GM12878 (cell line): ENCODE results near the gene EP300. TPM values are rescaled to one million over a fixed set of nuclear protein-coding genes. Genes with fewer than 3 reads are reported as not detected.

Experiments
- ASH2L ChIP-seq: fragments of 300-600, 200-600 bp; sonication (generic); IDR thresholded peaks from 2 replicates; pipeline ENCODE4 v1.6.1; 2017; ENCODE audit warnings: low read depth, mild to moderate bottlenecking, borderline replicate concordance
- ATF7 ChIP-seq: fragments of 450-650 bp; IDR thresholded peaks from 2 replicates; pipeline ENCODE4 v1.6.1; 2016; ENCODE audit warnings: low read depth, mild to moderate bottlenecking
- CBFB ChIP-seq: IDR thresholded peaks from 2 replicates; pipeline ENCODE4 v1.6.1; 2016; ENCODE audit warnings: antibody characterized with exemption, low read depth
- CBX5 ChIP-seq: sonication (generic); IDR thresholded peaks from 2 replicates; pipeline ENCODE4 v1.6.1; 2016; ENCODE audit warnings: low read depth, moderate library complexity, mild to moderate bottlenecking, inconsistent platforms
- CHD4 ChIP-seq: fragments of 200-600 bp; sonication (generic); IDR thresholded peaks from 2 replicates; pipeline ENCODE4 v1.6.1; 2016; ENCODE audit warnings: mild to moderate bottlenecking
- ESRRA ChIP-seq: IDR thresholded peaks from 2 replicates; pipeline ENCODE4 v1.6.1; 2012; ENCODE audit warnings: mild to moderate bottlenecking, low read length, improper control_type of control experiment
- GATAD2B ChIP-seq: fragments of 450-650 bp; conservative IDR thresholded peaks from 2 replicates; pipeline ENCODE4 v1.6.1; 2017; ENCODE audit warnings: low read depth, mild to moderate bottlenecking, moderate library complexity
- KAT2A ChIP-seq: conservative IDR thresholded peaks from 2 replicates; pipeline ENCODE4 v1.6.1; 2011; ENCODE audit warnings: low read depth, low read length; ENCODE audit not compliant: control insufficient read depth
- NR2C1 ChIP-seq: fragments of 450-650 bp; IDR thresholded peaks from 2 replicates; pipeline ENCODE4 v1.6.1; 2017; ENCODE audit warnings: antibody characterized with exemption, mild to moderate bottlenecking, moderate library complexity
- NRF1 ChIP-seq: conservative IDR thresholded peaks from 2 replicates; pipeline ENCODE4 v1.6.1; 2011; ENCODE audit warnings: mild to moderate bottlenecking, low read depth, low read length, improper control_type of control experiment
- PAX5 ChIP-seq: IDR thresholded peaks from 2 replicates; pipeline ENCODE4 v1.6.1; 2011; ENCODE audit warnings: low read depth, low read length, borderline replicate concordance
- RUNX3 ChIP-seq: IDR thresholded peaks from 2 replicates; pipeline ENCODE4 v1.6.1; 2012; ENCODE audit warnings: low read length, inconsistent platforms
- SRF ChIP-seq, 2 experiments: IDR thresholded peaks; 2 replicates each; pipeline ENCODE4 v1.6.1; 2011; ENCODE audit warnings: low read depth in 2 of 2, low read length in 2 of 2, mild to moderate bottlenecking in 1 of 2, moderate library complexity in 1 of 2
- STAT1 ChIP-seq: fragments of 450-650 bp; conservative IDR thresholded peaks from 2 replicates; pipeline ENCODE4 v1.6.1; 2014; ENCODE audit warnings: antibody characterized with exemption, mild to moderate bottlenecking
- ZNF207 ChIP-seq: fragments of 450-650 bp; IDR thresholded peaks from 2 replicates; pipeline ENCODE4 v1.6.1; 2014; ENCODE audit warnings: antibody characterized with exemption, mild to moderate bottlenecking, borderline replicate concordance
- ZNF217 ChIP-seq: fragments of 450-650 bp; IDR thresholded peaks from 2 replicates; pipeline ENCODE4 v1.6.1; 2017; ENCODE audit warnings: antibody characterized with exemption, mild to moderate bottlenecking
- ZNF384 ChIP-seq: IDR thresholded peaks from 2 replicates; pipeline ENCODE4 v1.6.1; 2012; ENCODE audit warnings: low read depth, mild to moderate bottlenecking, low read length, improper control_type of control experiment, borderline replicate concordance
- polyA plus RNA-seq, 11 experiments: library from polyadenylated mRNA; depleted of rRNA in 4 of 11; unstranded in 6 of 11; stranded (reverse) in 5 of 11; fragments of >200 nt; fragmentation: Nextera tagmentation in 4 of 11; fragmentation: Illumina TruSeq in 1 of 11; extraction: Ambion mirVana in 4 of 11; extraction: Trizol in 1 of 11; gene quantifications; 1 replicate in 1 of 11; 2 replicates in 10 of 11; pipeline versions ENCODE4 v1.2.1 to v1.2.3, GENCODE V29; 2011 to 2016; ENCODE audit warnings: inconsistent platforms in 2 of 11, missing spikeins in 2 of 11, low read depth in 1 of 11
- total RNA-seq, 4 experiments: library from RNA; depleted of rRNA in 3 of 4; stranded (reverse); fragments of >200 nt in 3 of 4; fragmentation: Illumina TruSeq in 1 of 4; extraction: Trizol in 1 of 4; gene quantifications; 2 replicates each; pipeline versions ENCODE4 v1.2.1 to v1.2.3, GENCODE V29; 2013 to 2021
- TF ChIP-seq, protein P1 (sequence below), 3 experiments: IDR thresholded peaks in 2 of 3; conservative IDR thresholded peaks in 1 of 3; 2 replicates each; pipeline ENCODE4 v1.5.1; 2011; ENCODE audit warnings: low read depth in 3 of 3, low read length in 3 of 3, mild to moderate bottlenecking in 3 of 3, control low read depth in 2 of 3, moderate library complexity in 2 of 3, inconsistent platforms in 1 of 3, mixed read lengths in 1 of 3; ENCODE audit not compliant: control insufficient read depth in 2 of 3, insufficient read depth in 1 of 3; ENCODE audit errors: extremely low read depth in 1 of 3
- TF ChIP-seq, protein P2 (sequence below): fragments of 450-650 bp; formaldehyde crosslinking; IDR thresholded peaks from 2 replicates; pipeline ENCODE4 v1.5.0; 2022; ENCODE audit warnings: mild to moderate bottlenecking, missing genetic modification characterization
- TF ChIP-seq, protein P3 (sequence below): fragments of 450-650 bp; IDR thresholded peaks from 2 replicates; pipeline ENCODE4 v1.6.1; 2017; ENCODE audit warnings: mild to moderate bottlenecking, low read depth, inconsistent platforms; ENCODE audit not compliant: poor library complexity, severe bottlenecking

The EP300 gene
- total and polyA plus RNA-seq, 10 of the 15 experiments (the other 5 are each of a cell fraction or from before 2014, with no cell fraction given): 5.5 to 48.5 (median 23.6) TPM

DNA sequence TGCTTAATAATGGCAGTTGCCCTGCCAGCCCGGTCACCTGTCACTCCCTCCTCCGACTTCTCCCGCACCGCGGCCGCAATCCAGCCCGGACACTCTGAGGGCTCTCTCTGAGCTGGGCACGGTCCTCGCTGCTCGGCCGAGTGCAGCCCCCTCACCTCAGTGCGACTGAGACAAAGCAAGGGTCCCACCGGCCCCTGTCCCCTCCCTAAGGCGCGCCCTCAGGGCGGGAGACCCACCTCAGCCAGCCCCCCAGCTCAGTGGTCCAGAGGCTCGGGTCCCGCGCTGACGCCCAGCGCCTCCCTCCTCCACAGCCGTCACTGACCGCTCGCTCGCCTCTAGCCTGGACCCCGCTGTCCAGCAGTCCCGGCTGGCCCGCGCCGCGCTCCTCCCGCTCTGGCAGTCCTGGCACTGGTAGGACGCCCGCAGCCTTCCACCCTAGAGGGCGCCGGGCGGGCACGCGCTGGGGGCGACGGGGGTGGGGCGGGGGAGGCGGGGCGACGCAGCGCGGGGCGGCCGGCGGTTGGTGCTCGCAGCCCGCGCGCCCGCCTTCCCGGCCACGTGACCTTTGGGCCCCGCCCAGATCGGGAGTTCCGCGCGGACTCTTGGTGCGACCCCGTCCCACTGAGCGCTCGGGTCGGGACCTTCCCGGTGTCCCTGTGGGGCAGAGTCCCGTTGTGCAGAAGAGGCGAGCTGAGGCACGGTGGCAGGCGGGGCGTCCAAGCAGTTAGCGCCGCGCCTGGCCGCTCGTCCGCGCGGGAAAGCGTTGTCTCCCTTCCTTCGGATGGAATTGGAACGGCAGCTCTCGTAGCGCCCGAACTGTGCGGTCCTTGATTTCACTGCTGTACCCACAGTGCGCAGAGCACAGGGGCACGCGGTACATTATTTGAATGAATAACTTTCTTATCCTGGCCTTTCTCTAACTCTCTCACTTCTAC lies 104.9 kb downstream of the EP300 start (continued):
- TF ChIP-seq, protein P1, sequence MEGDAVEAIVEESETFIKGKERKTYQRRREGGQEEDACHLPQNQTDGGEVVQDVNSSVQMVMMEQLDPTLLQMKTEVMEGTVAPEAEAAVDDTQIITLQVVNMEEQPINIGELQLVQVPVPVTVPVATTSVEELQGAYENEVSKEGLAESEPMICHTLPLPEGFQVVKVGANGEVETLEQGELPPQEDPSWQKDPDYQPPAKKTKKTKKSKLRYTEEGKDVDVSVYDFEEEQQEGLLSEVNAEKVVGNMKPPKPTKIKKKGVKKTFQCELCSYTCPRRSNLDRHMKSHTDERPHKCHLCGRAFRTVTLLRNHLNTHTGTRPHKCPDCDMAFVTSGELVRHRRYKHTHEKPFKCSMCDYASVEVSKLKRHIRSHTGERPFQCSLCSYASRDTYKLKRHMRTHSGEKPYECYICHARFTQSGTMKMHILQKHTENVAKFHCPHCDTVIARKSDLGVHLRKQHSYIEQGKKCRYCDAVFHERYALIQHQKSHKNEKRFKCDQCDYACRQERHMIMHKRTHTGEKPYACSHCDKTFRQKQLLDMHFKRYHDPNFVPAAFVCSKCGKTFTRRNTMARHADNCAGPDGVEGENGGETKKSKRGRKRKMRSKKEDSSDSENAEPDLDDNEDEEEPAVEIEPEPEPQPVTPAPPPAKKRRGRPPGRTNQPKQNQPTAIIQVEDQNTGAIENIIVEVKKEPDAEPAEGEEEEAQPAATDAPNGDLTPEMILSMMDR (IDR thresholded peaks at IDR 0.05 in 2 of 3, conservative IDR thresholded peaks at IDR 0.05 in 1 of 3; ENCODE audit: control insufficient read depth in 2 of 3, extremely low read depth in 1 of 3, insufficient read depth in 1 of 3, low read depth in 3 of 3, low read length in 3 of 3): peak in 1 of 3 experiments; percentile 9; a peak in 1 of 6 replicates
- TF ChIP-seq NRF1 (no peak), ESRRA (no peak), ZNF217 (no peak), RUNX3 (no peak), STAT1 (no peak), KAT2A (no peak), PAX5 (no peak), GATAD2B (peak; percentile 25; the same call in 1 of the 2 replicates), ASH2L (no peak), CHD4 (no peak), ZNF384 (no peak), ZNF207 (no peak), CBFB (no peak), ATF7 (no peak), CBX5 (no peak), NR2C1 (no peak), SRF (IDR thresholded peaks at IDR 0.05; ENCODE audit: low read depth in 2 of 2, low read length in 2 of 2) (no peak)
- TF ChIP-seq, protein P2, sequence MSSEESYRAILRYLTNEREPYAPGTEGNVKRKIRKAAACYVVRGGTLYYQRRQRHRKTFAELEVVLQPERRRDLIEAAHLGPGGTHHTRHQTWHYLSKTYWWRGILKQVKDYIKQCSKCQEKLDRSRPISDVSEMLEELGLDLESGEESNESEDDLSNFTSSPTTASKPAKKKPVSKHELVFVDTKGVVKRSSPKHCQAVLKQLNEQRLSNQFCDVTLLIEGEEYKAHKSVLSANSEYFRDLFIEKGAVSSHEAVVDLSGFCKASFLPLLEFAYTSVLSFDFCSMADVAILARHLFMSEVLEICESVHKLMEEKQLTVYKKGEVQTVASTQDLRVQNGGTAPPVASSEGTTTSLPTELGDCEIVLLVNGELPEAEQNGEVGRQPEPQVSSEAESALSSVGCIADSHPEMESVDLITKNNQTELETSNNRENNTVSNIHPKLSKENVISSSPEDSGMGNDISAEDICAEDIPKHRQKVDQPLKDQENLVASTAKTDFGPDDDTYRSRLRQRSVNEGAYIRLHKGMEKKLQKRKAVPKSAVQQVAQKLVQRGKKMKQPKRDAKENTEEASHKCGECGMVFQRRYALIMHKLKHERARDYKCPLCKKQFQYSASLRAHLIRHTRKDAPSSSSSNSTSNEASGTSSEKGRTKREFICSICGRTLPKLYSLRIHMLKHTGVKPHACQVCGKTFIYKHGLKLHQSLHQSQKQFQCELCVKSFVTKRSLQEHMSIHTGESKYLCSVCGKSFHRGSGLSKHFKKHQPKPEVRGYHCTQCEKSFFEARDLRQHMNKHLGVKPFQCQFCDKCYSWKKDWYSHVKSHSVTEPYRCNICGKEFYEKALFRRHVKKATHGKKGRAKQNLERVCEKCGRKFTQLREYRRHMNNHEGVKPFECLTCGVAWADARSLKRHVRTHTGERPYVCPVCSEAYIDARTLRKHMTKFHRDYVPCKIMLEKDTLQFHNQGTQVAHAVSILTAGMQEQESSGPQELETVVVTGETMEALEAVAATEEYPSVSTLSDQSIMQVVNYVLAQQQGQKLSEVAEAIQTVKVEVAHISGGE (CRISPR knock-in tag): no peak
- TF ChIP-seq, protein P3, sequence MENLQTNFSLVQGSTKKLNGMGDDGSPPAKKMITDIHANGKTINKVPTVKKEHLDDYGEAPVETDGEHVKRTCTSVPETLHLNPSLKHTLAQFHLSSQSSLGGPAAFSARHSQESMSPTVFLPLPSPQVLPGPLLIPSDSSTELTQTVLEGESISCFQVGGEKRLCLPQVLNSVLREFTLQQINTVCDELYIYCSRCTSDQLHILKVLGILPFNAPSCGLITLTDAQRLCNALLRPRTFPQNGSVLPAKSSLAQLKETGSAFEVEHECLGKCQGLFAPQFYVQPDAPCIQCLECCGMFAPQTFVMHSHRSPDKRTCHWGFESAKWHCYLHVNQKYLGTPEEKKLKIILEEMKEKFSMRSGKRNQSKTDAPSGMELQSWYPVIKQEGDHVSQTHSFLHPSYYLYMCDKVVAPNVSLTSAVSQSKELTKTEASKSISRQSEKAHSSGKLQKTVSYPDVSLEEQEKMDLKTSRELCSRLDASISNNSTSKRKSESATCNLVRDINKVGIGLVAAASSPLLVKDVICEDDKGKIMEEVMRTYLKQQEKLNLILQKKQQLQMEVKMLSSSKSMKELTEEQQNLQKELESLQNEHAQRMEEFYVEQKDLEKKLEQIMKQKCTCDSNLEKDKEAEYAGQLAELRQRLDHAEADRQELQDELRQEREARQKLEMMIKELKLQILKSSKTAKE: no peak
